GM12874 (cell line): ENCODE measurements around the gene COL4A2.

ENCODE experiments used
- CTCF ChIP-seq: IDR thresholded peaks from 2 replicates; pipeline ENCODE4 v1.5.1; 2011; ENCODE audit warnings: low read depth, mild to moderate bottlenecking, control low read depth, low read length, moderate library complexity; ENCODE audit not compliant: insufficient read depth

COL4A2 gene

GRCh38 chr13:110327051-110327721 is 20.1 kb downstream of the COL4A2 start:
- TF ChIP-seq CTCF = no peak

GRCh38 chr13:110328573-110328972 is 21.5 kb downstream of the COL4A2 start:
- no peak for TF ChIP-seq CTCF

- no peak for TF ChIP-seq CTCF
Observed at GRCh38 chr13:110329258-110329657, 22.2 kb downstream of the COL4A2 start.

GRCh38 chr13:110329798-110330461 is 22.8 kb downstream of the COL4A2 start:
- TF ChIP-seq CTCF = no peak

- no peak for TF ChIP-seq CTCF
Observed at GRCh38 chr13:110330491-110331011, 23.5 kb downstream of the COL4A2 start.

- TF ChIP-seq CTCF = no peak
Observed at GRCh38 chr13:110331362-110331761, 24.3 kb downstream of the COL4A2 start.

- TF ChIP-seq CTCF = no peak
Observed at GRCh38 chr13:110332750-110333149, 25.7 kb downstream of the COL4A2 start.
